ENCODE results near the gene ROR2. TPM values are rescaled to one million over a fixed set of nuclear protein-coding genes. Genes with fewer than 3 reads are reported as not detected.

The ROR2 gene
- total RNA-seq, 6 experiments from 2014 or later = 0.09 TPM; not detected in 5

- no peak for DNase-seq
- Mint-ChIP-seq H3K4me1 (ENCODE audit: low read depth) (peaks cover 14% of the 10 kb centered on the region), H3K9me3 (no peaks in the 10 kb centered on the region), H3K36me3 (ENCODE audit: low read depth) (no peaks in the 10 kb centered on the region), H3K4me3 (no peak overlapping the region), H3K27ac (no peak overlapping the region), H3K27me3 (ENCODE audit: insufficient read depth) (peaks cover 2% of the 10 kb centered on the region)
- no peak for TF ChIP-seq CTCF (IDR thresholded peaks at IDR 0.05)
Measured at GRCh38 chr9:91882627-91883026, 67.4 kb downstream of the ROR2 start.

- H3K9me3 Mint-ChIP-seq = no peaks in the 10 kb centered on the region
- peaks cover 8% of the 10 kb centered on the region; the same call in 1 of the 2 replicates for H3K4me1 Mint-ChIP-seq (ENCODE audit: low read depth)
- H3K27me3 Mint-ChIP-seq (ENCODE audit: insufficient read depth) = peaks cover 12% of the 10 kb centered on the region
- DNase-seq = no peak
- H3K4me3 Mint-ChIP-seq = no peak overlapping the region
- H3K36me3 Mint-ChIP-seq (ENCODE audit: low read depth) = no peaks in the 10 kb centered on the region
- no peak overlapping the region for H3K27ac Mint-ChIP-seq
- TF ChIP-seq CTCF (IDR thresholded peaks at IDR 0.05) = no peak
Measured at GRCh38 chr9:91880378-91880972, 69.6 kb downstream of the ROR2 start.

GRCh38 chr9:91879231-91879630 is 70.8 kb downstream of the ROR2 start:
- no peak for TF ChIP-seq CTCF (IDR thresholded peaks at IDR 0.05)
- no peak for DNase-seq
- no peaks in the 10 kb centered on the region; the same call in 1 of the 2 replicates for H3K4me1 Mint-ChIP-seq (ENCODE audit: low read depth)
- H3K27me3 Mint-ChIP-seq (ENCODE audit: insufficient read depth) = peaks cover 15% of the 10 kb centered on the region
- no peak overlapping the region for H3K27ac Mint-ChIP-seq
- H3K36me3 Mint-ChIP-seq (ENCODE audit: low read depth) = no peaks in the 10 kb centered on the region
- H3K9me3 Mint-ChIP-seq = no peaks in the 10 kb centered on the region
- H3K4me3 Mint-ChIP-seq = no peak overlapping the region

GRCh38 chr9:91873637-91874051 is 76.4 kb downstream of the ROR2 start:
- Mint-ChIP-seq H3K36me3 (ENCODE audit: low read depth) (no peaks in the 10 kb centered on the region), H3K27ac (no peak overlapping the region), H3K9me3 (no peaks in the 10 kb centered on the region), H3K4me3 (no peak overlapping the region), H3K4me1 (ENCODE audit: low read depth) (no peaks in the 10 kb centered on the region), H3K27me3 (ENCODE audit: insufficient read depth) (peaks cover 29% of the 10 kb centered on the region)
- no peak for DNase-seq
- no peak for TF ChIP-seq CTCF (IDR thresholded peaks at IDR 0.05)

- Mint-ChIP-seq H3K4me3 (no peak overlapping the region), H3K27me3 (ENCODE audit: insufficient read depth) (peaks cover 34% of the 10 kb centered on the region), H3K36me3 (ENCODE audit: low read depth) (no peaks in the 10 kb centered on the region), H3K9me3 (no peaks in the 10 kb centered on the region), H3K4me1 (ENCODE audit: low read depth) (no peaks in the 10 kb centered on the region), H3K27ac (no peak overlapping the region)
- no peak for TF ChIP-seq CTCF (IDR thresholded peaks at IDR 0.05)
- DNase-seq = no peak
Measured at GRCh38 chr9:91868732-91869391, 81.2 kb downstream of the ROR2 start.

All from HFFc6 (cell line).